ENCODE data around the gene CFAP107. TPM values are rescaled to one million over a fixed set of nuclear protein-coding genes. Genes with fewer than 3 reads are reported as not detected.

CFAP107 gene
- total RNA-seq, 1 donor from 2014 or later = not detected

GRCh38 chr1:12763479-12763878, 17.5 kb downstream of the CFAP107 start:
- DNase-seq (ENCODE audit: low spot score) = no peak
- Mint-ChIP-seq H3K9me3 (no peaks in the 10 kb centered on the region), H3K27ac (no peak overlapping the region), H3K27me3 (ENCODE audit: insufficient read depth, low read depth) (peaks cover 5% of the 10 kb centered on the region), H3K4me3 (no peak overlapping the region), H3K4me1 (no peaks in the 10 kb centered on the region), H3K36me3 (no peaks in the 10 kb centered on the region)
- Histone ChIP-seq H3K36me3 (no peaks in the 10 kb centered on the region), H3K9ac (no peak overlapping the region), H4K20me1 (ENCODE audit: low read depth) (no peaks in the 10 kb centered on the region), H3K79me2 (ENCODE audit: low read depth) (no peaks in the 10 kb centered on the region), H3K4me2 (no peak overlapping the region), H3F3A (ENCODE audit: low read depth) (no peaks in the 10 kb centered on the region), H3K9me3 (ENCODE audit: low read depth) (no peaks in the 10 kb centered on the region), H2AFZ (replicated peaks) (no peak overlapping the region), H3K4me1 (no peaks in the 10 kb centered on the region), H3K4me3 (no peak overlapping the region), H3K27me3 (no peaks in the 10 kb centered on the region), H3K27ac (no peak overlapping the region)
- no peak for TF ChIP-seq EZH2phosphoT487 (IDR thresholded peaks at IDR 0.05)
- no peak for TF ChIP-seq EZH2 (IDR thresholded peaks at IDR 0.05)
- no peak for TF ChIP-seq CTCF (IDR thresholded peaks at IDR 0.05)

- H3K9me3 Mint-ChIP-seq = no peaks in the 10 kb centered on the region
- no peak overlapping the region for H3K4me3 ChIP-seq
- DNase-seq (ENCODE audit: low spot score) = no peak
- H3K4me1 Mint-ChIP-seq = no peaks in the 10 kb centered on the region
- H3K79me2 ChIP-seq (ENCODE audit: low read depth) = no peaks in the 10 kb centered on the region
- peaks cover 5% of the 10 kb centered on the region for H3K27me3 Mint-ChIP-seq (ENCODE audit: insufficient read depth, low read depth)
- no peaks in the 10 kb centered on the region for H3K27me3 ChIP-seq
- no peak overlapping the region for H3K9ac ChIP-seq
- no peak overlapping the region for H3K4me2 ChIP-seq
- H3K4me1 ChIP-seq = no peaks in the 10 kb centered on the region
- no peak overlapping the region for H3K4me3 Mint-ChIP-seq
- H3K27ac ChIP-seq = no peak overlapping the region
- no peaks in the 10 kb centered on the region for H4K20me1 ChIP-seq (ENCODE audit: low read depth)
- H3K27ac Mint-ChIP-seq = no peak overlapping the region
- H3K36me3 Mint-ChIP-seq = no peaks in the 10 kb centered on the region
- H3K36me3 ChIP-seq = no peaks in the 10 kb centered on the region
- H3K9me3 ChIP-seq (ENCODE audit: low read depth) = no peaks in the 10 kb centered on the region
- no peak overlapping the region for H2AFZ ChIP-seq (replicated peaks)
- no peaks in the 10 kb centered on the region for H3F3A ChIP-seq (ENCODE audit: low read depth)
- TF ChIP-seq EZH2 (IDR thresholded peaks at IDR 0.05) = no peak
- TF ChIP-seq EZH2phosphoT487 (IDR thresholded peaks at IDR 0.05) = no peak
- TF ChIP-seq CTCF (IDR thresholded peaks at IDR 0.05) = no peak
Observed at GRCh38 chr1:12764016-12764415, 18.0 kb downstream of the CFAP107 start.

GRCh38 chr1:12769031-12769430, 23.0 kb downstream of the CFAP107 start:
- Mint-ChIP-seq H3K27ac (no peak overlapping the region), H3K27me3 (ENCODE audit: insufficient read depth, low read depth) (no peaks in the 10 kb centered on the region), H3K4me3 (no peak overlapping the region), H3K9me3 (peaks cover 3% of the 10 kb centered on the region), H3K36me3 (no peaks in the 10 kb centered on the region), H3K4me1 (no peaks in the 10 kb centered on the region)
- no peak for DNase-seq (ENCODE audit: low spot score)
- Histone ChIP-seq H3K36me3 (no peaks in the 10 kb centered on the region), H3K9me3 (ENCODE audit: low read depth) (no peaks in the 10 kb centered on the region), H3K9ac (no peak overlapping the region), H4K20me1 (ENCODE audit: low read depth) (no peaks in the 10 kb centered on the region), H3F3A (ENCODE audit: low read depth) (no peaks in the 10 kb centered on the region), H2AFZ (replicated peaks) (no peak overlapping the region), H3K4me3 (no peak overlapping the region), H3K4me1 (no peaks in the 10 kb centered on the region), H3K4me2 (no peak overlapping the region), H3K79me2 (ENCODE audit: low read depth) (no peaks in the 10 kb centered on the region), H3K27me3 (no peaks in the 10 kb centered on the region), H3K27ac (no peak overlapping the region)
- TF ChIP-seq EZH2 (IDR thresholded peaks at IDR 0.05) (no peak), EZH2phosphoT487 (IDR thresholded peaks at IDR 0.05) (no peak), CTCF (IDR thresholded peaks at IDR 0.05) (no peak)
